Measurements from ENCODE around the gene PLIN4.

PLIN4 gene

GRCh38 chr19:4504891-4505569 lies 13.3 kb downstream of the PLIN4 start:
- no peak for DNase-seq

- DNase-seq = no peak
Measured at GRCh38 chr19:4504297-4504701, 14.0 kb downstream of the PLIN4 start.

GRCh38 chr19:4503825-4504170 lies 14.5 kb downstream of the PLIN4 start:
- no peak for DNase-seq

- no peak for DNase-seq
Measured at GRCh38 chr19:4503132-4503824, 15.0 kb downstream of the PLIN4 start.

GRCh38 chr19:4502282-4503131 lies 15.8 kb downstream of the PLIN4 start:
- DNase-seq = no peak

- no peak for DNase-seq
Measured at GRCh38 chr19:4501691-4502090, 16.6 kb downstream of the PLIN4 start.

- no peak for DNase-seq
Measured at GRCh38 chr19:4500841-4501591, 17.3 kb downstream of the PLIN4 start.

GRCh38 chr19:4499855-4500254 lies 18.4 kb downstream of the PLIN4 start:
- no peak for DNase-seq

- no peak for DNase-seq
Measured at GRCh38 chr19:4499318-4499717, 19.0 kb downstream of the PLIN4 start.

GRCh38 chr19:4498694-4499093 lies 19.6 kb downstream of the PLIN4 start:
- DNase-seq = no peak

GRCh38 chr19:4497770-4498389 lies 20.4 kb downstream of the PLIN4 start:
- no peak for DNase-seq

- DNase-seq = no peak
Measured at GRCh38 chr19:4496304-4496703, 22.0 kb downstream of the PLIN4 start.

- DNase-seq = no peak
Measured at GRCh38 chr19:4495471-4495870, 22.8 kb downstream of the PLIN4 start.

- DNase-seq = no peak
Measured at GRCh38 chr19:4494691-4495064, 23.6 kb downstream of the PLIN4 start.

GRCh38 chr19:4493929-4494690 lies 24.2 kb downstream of the PLIN4 start:
- no peak for DNase-seq

GRCh38 chr19:4493104-4493928 lies 25.0 kb downstream of the PLIN4 start:
- DNase-seq = no peak

GRCh38 chr19:4492337-4493103 lies 25.8 kb downstream of the PLIN4 start:
- DNase-seq = no peak

- no peak for DNase-seq
Measured at GRCh38 chr19:4491446-4491845, 26.8 kb downstream of the PLIN4 start.

- no peak for DNase-seq
Measured at GRCh38 chr19:4488496-4488895, 29.8 kb downstream of the PLIN4 start.

GRCh38 chr19:4487572-4487971 lies 30.7 kb downstream of the PLIN4 start:
- DNase-seq = no peak

All from fibroblast of skin of abdomen (primary cell).